ENCODE results near the gene CFAP74. TPM values are rescaled to one million over a fixed set of nuclear protein-coding genes. Genes with fewer than 3 reads are reported as not detected.
A peak's percentile ranks its signal among the peaks of the same experiment; 100 is the strongest.

Gene CFAP74
- total and polyA plus RNA-seq, 9 donors, result 0.05 to 8.0 (median 0.58) TPM; not detected in 1

GRCh38 chr1:1954015-1954414 is 49.6 kb downstream of the CFAP74 start:
- intact Hi-C loops (cut with DNase I), result no loop called here

GRCh38 chr1:1950940-1951339 is 52.6 kb downstream of the CFAP74 start:
- Histone ChIP-seq H3K4me1 (ENCODE audit: insufficient read depth) (peaks cover 3% of the 10 kb centered on the region), H3K27ac (no peak overlapping the region), H3K9me3 (no peaks in the 10 kb centered on the region), H3K4me3 (no peak overlapping the region), H3K27me3 (no peaks in the 10 kb centered on the region), H3K36me3 (no peaks in the 10 kb centered on the region)
- intact Hi-C loops (cut with DNase I), result no loop called here
- DNase-seq, result no peak
- 75 to 80% (median 76%) methylated on average over 5 of the region's 5 CpGs for WGBS, 3 donors
- TF ChIP-seq POLR2A (IDR thresholded peaks at IDR 0.05) (no peak), EP300 (IDR thresholded peaks at IDR 0.05) (no peak)
- TF ChIP-seq, protein P1, sequence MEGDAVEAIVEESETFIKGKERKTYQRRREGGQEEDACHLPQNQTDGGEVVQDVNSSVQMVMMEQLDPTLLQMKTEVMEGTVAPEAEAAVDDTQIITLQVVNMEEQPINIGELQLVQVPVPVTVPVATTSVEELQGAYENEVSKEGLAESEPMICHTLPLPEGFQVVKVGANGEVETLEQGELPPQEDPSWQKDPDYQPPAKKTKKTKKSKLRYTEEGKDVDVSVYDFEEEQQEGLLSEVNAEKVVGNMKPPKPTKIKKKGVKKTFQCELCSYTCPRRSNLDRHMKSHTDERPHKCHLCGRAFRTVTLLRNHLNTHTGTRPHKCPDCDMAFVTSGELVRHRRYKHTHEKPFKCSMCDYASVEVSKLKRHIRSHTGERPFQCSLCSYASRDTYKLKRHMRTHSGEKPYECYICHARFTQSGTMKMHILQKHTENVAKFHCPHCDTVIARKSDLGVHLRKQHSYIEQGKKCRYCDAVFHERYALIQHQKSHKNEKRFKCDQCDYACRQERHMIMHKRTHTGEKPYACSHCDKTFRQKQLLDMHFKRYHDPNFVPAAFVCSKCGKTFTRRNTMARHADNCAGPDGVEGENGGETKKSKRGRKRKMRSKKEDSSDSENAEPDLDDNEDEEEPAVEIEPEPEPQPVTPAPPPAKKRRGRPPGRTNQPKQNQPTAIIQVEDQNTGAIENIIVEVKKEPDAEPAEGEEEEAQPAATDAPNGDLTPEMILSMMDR (IDR thresholded peaks at IDR 0.05), result no peak

More at GRCh38 chr1:1954015-1954414, 49.6 kb downstream of the CFAP74 start:
- Histone ChIP-seq H3K4me1 (ENCODE audit: insufficient read depth) (no peaks in the 10 kb centered on the region), H3K9me3 (no peaks in the 10 kb centered on the region), H3K27me3 (no peaks in the 10 kb centered on the region), H3K4me3 (no peak overlapping the region), H3K36me3 (no peaks in the 10 kb centered on the region), H3K27ac (no peak overlapping the region)
- TF ChIP-seq, protein P1 (IDR thresholded peaks at IDR 0.05), result no peak
- TF ChIP-seq POLR2A (IDR thresholded peaks at IDR 0.05) (no peak), EP300 (IDR thresholded peaks at IDR 0.05) (no peak)
- no peak for DNase-seq
- 85 to 93% (median 89%) methylated on average over 9 of the region's 9 CpGs for WGBS, 3 donors

GRCh38 chr1:1948783-1949182 is 54.8 kb downstream of the CFAP74 start:
- no peaks in the 10 kb centered on the region for H3K27me3 ChIP-seq
- H3K27ac ChIP-seq, result no peak overlapping the region
- 41 to 55% (median 50%) methylated on average over 1 of the region's 1 CpG for WGBS, 3 donors
- H3K4me3 ChIP-seq, result no peak overlapping the region
- DNase-seq, result no peak
- no peaks in the 10 kb centered on the region for H3K36me3 ChIP-seq
- no peaks in the 10 kb centered on the region for H3K9me3 ChIP-seq
- TF ChIP-seq POLR2A (IDR thresholded peaks at IDR 0.05), result no peak
- intact Hi-C loops (cut with DNase I), result loop anchor here in 3 of 4 donors (5.0 to 10.0 kb wide), 4 partner anchors 79 to 226 kb away; no protein-coding TSS in a partner anchor
- H3K4me1 ChIP-seq (ENCODE audit: insufficient read depth), result peaks cover 3% of the 10 kb centered on the region

- TF ChIP-seq POLR2A (IDR thresholded peaks at IDR 0.05), result no peak
- TF ChIP-seq, protein P1 (IDR thresholded peaks at IDR 0.05), result no peak
- no peak for TF ChIP-seq EP300 (IDR thresholded peaks at IDR 0.05)
- no peak overlapping the region for H3K4me3 ChIP-seq
- H3K36me3 ChIP-seq, result no peaks in the 10 kb centered on the region
- DNase-seq, result no peak
- no peaks in the 10 kb centered on the region for H3K9me3 ChIP-seq
- peaks cover 3% of the 10 kb centered on the region for H3K4me1 ChIP-seq (ENCODE audit: insufficient read depth)
- H3K27ac ChIP-seq, result no peak overlapping the region
- H3K27me3 ChIP-seq, result no peaks in the 10 kb centered on the region
- 69 to 79% (median 76%) methylated on average over 14 of the region's 14 CpGs for WGBS, 3 donors
- intact Hi-C loops (cut with DNase I), result loop anchor here in 3 of 4 donors (5.0 to 10.0 kb wide), 4 partner anchors 80 to 227 kb away; no protein-coding TSS in a partner anchor
These were observed 56.1 kb downstream of the CFAP74 start for GRCh38 chr1:1947493-1947892.

DNA sequence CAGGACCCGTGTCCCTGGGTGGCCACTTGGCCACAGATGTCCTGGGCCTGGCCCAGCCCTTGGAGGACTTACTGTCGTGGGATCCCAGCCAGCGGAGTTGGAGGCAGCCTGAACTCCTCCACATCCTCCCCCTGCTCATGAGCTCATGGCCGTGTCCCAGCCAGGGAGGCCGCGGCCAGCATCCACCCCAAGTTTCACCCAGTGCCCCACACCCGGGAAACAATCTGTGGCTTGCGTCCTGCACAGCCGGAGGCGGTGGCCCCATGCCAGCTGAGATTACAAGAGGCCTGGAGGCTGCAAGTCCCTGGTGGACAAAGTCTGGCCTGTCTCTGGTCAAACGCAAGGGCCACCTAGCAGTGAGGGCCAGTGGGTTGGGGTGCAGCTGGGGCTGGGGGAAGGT is 57.0 kb downstream of the CFAP74 start:
- TF ChIP-seq POLR2A (IDR thresholded peaks at IDR 0.05) (no peak), EP300 (IDR thresholded peaks at IDR 0.05) (no peak)
- TF ChIP-seq, protein P1 (IDR thresholded peaks at IDR 0.05), result no peak
- DNase-seq, result peak in 3 of 5 donors; percentile 42 to 81 (median 45)
- no peak overlapping the region for H3K4me3 ChIP-seq
- H3K27ac ChIP-seq, result no peak overlapping the region
- H3K36me3 ChIP-seq, result no peaks in the 10 kb centered on the region
- H3K4me1 ChIP-seq (ENCODE audit: insufficient read depth), result peaks cover 3% of the 10 kb centered on the region
- H3K27me3 ChIP-seq, result no peaks in the 10 kb centered on the region
- WGBS, 3 donors, result 4 to 7% (median 5%) methylated on average over 8 to 11 of the region's 11 CpGs
- no peaks in the 10 kb centered on the region for H3K9me3 ChIP-seq
- intact Hi-C loops (cut with DNase I), result loop anchor here in 3 of 4 donors (5.0 to 10.0 kb wide), 4 partner anchors 81 to 228 kb away; no protein-coding TSS in a partner anchor
